Testis (tissue), 2 donors: ENCODE data around the gene FYTTD1.

ENCODE experiments used
- CTCF ChIP-seq, 3 experiments: fragments of 450-650 bp in 2 of 3; fragments of 200-600 bp in 1 of 3; sonication (generic) in 1 of 3; IDR thresholded peaks; one replicate each; pipeline ENCODE4 v1.5.1; 2016 to 2019; ENCODE audit warnings: antibody characterized with exemption in 3 of 3, mild to moderate bottlenecking in 2 of 3, moderate library complexity in 1 of 3
- POLR2A ChIP-seq: fragments of 450-650 bp; IDR thresholded peaks from one replicate; pipeline ENCODE4 v1.6.1; 2017; ENCODE audit warnings: antibody characterized with exemption, mild to moderate bottlenecking, moderate library complexity

- TF ChIP-seq CTCF (IDR thresholded peaks at IDR 0.05), result no peak
- TF ChIP-seq POLR2A, result no peak
Observed at GRCh38 chr3:197706658-197707057, 43.0 kb upstream of the FYTTD1 start.
